ENCODE results near the gene PKMYT1. TPM values are rescaled to one million over a fixed set of nuclear protein-coding genes. Genes with fewer than 3 reads are reported as not detected.

PKMYT1 gene
- total and polyA plus RNA-seq, 2 experiments from 2014 or later, result 15.6 to 21.1 TPM

DNA sequence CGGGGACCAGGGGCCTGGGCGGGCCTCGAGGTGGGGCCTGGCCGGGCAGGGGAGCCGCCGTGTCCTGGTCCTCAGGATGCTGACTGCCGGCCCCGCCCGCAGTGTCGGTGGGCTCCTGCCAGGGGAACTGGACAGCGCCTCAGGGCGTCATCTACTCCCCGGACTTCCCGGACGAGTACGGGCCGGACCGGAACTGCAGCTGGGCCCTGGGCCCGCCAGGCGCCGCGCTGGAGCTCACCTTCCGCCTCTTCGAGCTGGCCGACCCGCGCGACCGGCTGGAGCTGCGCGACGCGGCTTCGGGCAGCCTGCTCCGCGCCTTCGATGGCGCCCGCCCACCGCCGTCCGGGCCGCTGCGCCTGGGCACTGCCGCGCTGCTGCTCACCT is 13.4 kb downstream of the PKMYT1 start:
- TF ChIP-seq EZH2phosphoT487 (IDR thresholded peaks at IDR 0.05; ENCODE audit: insufficient read depth, low read depth) (no peak), EZH2 (IDR thresholded peaks at IDR 0.05; ENCODE audit: insufficient read depth, poor library complexity, severe bottlenecking) (no peak)
- 4 to 7% methylated on average over 36 to 44 of the region's 46 CpGs for WGBS, 2 experiments (ENCODE audit: low coverage in 1 of 2, low lambda C conversion rate in 2 of 2, missing lambda C conversion rate in 2 of 2)
- peak; percentile 55 for DNase-seq
- Histone ChIP-seq H3K27me3 (replicated peaks; ENCODE audit: insufficient read depth) (peaks cover 54% of the 10 kb centered on the region), H3K4me2 (ENCODE audit: unreplicated experiment) (no peak overlapping the region), H3K9me3 (ENCODE audit: low read depth) (no peaks in the 10 kb centered on the region), H3K9ac (no peak overlapping the region), H4K20me1 (ENCODE audit: insufficient read depth) (no peaks in the 10 kb centered on the region), H3K9me2 (ENCODE audit: insufficient read depth) (no peaks in the 10 kb centered on the region), H3K4me3 (no peak overlapping the region), H3K79me2 (ENCODE audit: insufficient read depth) (no peaks in the 10 kb centered on the region), H3K27ac (no peak overlapping the region), H3K36me3 (ENCODE audit: low read depth) (no peaks in the 10 kb centered on the region), H3K4me1 (ENCODE audit: insufficient read depth) (no peaks in the 10 kb centered on the region), H3F3A (ENCODE audit: insufficient read depth) (no peaks in the 10 kb centered on the region), H2AFZ (no peak overlapping the region)
- in situ Hi-C loops (cut with MboI), result no loop called here

GRCh38 chr16:2966043-2966807 is 14.0 kb downstream of the PKMYT1 start:
- Histone ChIP-seq H3K9ac (no peak overlapping the region), H3K27me3 (replicated peaks; ENCODE audit: insufficient read depth) (peaks cover 55% of the 10 kb centered on the region), H2AFZ (no peak overlapping the region), H3K4me1 (ENCODE audit: insufficient read depth) (no peaks in the 10 kb centered on the region), H3F3A (ENCODE audit: insufficient read depth) (no peaks in the 10 kb centered on the region), H3K9me3 (ENCODE audit: low read depth) (no peaks in the 10 kb centered on the region), H3K79me2 (ENCODE audit: insufficient read depth) (no peaks in the 10 kb centered on the region), H3K27ac (no peak overlapping the region), H3K9me2 (ENCODE audit: insufficient read depth) (no peaks in the 10 kb centered on the region), H4K20me1 (ENCODE audit: insufficient read depth) (no peaks in the 10 kb centered on the region), H3K4me3 (no peak overlapping the region), H3K36me3 (ENCODE audit: low read depth) (no peaks in the 10 kb centered on the region), H3K4me2 (ENCODE audit: unreplicated experiment) (no peak overlapping the region)
- no peak for TF ChIP-seq EZH2 (IDR thresholded peaks at IDR 0.05; ENCODE audit: insufficient read depth, poor library complexity, severe bottlenecking)
- TF ChIP-seq EZH2phosphoT487 (IDR thresholded peaks at IDR 0.05; ENCODE audit: insufficient read depth, low read depth), result no peak
- DNase-seq, result no peak
- in situ Hi-C loops (cut with MboI), result no loop called here
- 46 to 50% methylated on average over 36 to 39 of the region's 39 CpGs for WGBS, 2 experiments (ENCODE audit: low coverage in 1 of 2, low lambda C conversion rate in 2 of 2, missing lambda C conversion rate in 2 of 2)

GRCh38 chr16:2964475-2965336 is 15.5 kb downstream of the PKMYT1 start:
- Histone ChIP-seq H3K4me3 (no peak overlapping the region), H3K27ac (no peak overlapping the region), H3K36me3 (ENCODE audit: low read depth) (no peaks in the 10 kb centered on the region), H3K27me3 (replicated peaks; ENCODE audit: insufficient read depth) (peaks cover 55% of the 10 kb centered on the region), H3K9ac (no peak overlapping the region), H3K79me2 (ENCODE audit: insufficient read depth) (no peaks in the 10 kb centered on the region), H3K9me3 (ENCODE audit: low read depth) (no peaks in the 10 kb centered on the region), H3K9me2 (ENCODE audit: insufficient read depth) (no peaks in the 10 kb centered on the region), H3F3A (ENCODE audit: insufficient read depth) (no peaks in the 10 kb centered on the region), H3K4me1 (ENCODE audit: insufficient read depth) (no peaks in the 10 kb centered on the region), H2AFZ (no peak overlapping the region), H3K4me2 (ENCODE audit: unreplicated experiment) (no peak overlapping the region), H4K20me1 (ENCODE audit: insufficient read depth) (no peaks in the 10 kb centered on the region)
- in situ Hi-C loops (cut with MboI), result no loop called here
- peak; percentile 32 for DNase-seq
- TF ChIP-seq EZH2phosphoT487 (IDR thresholded peaks at IDR 0.05; ENCODE audit: insufficient read depth, low read depth), result no peak
- peak; percentile 58 for TF ChIP-seq EZH2 (IDR thresholded peaks at IDR 0.05; ENCODE audit: insufficient read depth, poor library complexity, severe bottlenecking)
- whole genome bisulfite sequencing, 2 experiments (ENCODE audit: low coverage in 1 of 2, low lambda C conversion rate in 2 of 2, missing lambda C conversion rate in 2 of 2), result 1 to 2% methylated on average over 44 to 55 of the region's 68 CpGs

GRCh38 chr16:2963723-2964474 is 16.3 kb downstream of the PKMYT1 start, which contains the start of gene KREMEN2:
TSS of gene KREMEN2 (plus strand) at chr16:2964275. CDS start at chr16:2964521, 246 bp downstream.
- Histone ChIP-seq H3K27ac (no peak within 1 kb of the TSS), H3K9me2 (ENCODE audit: insufficient read depth) (no peaks in the 10 kb centered on the region), H3K9me3 (ENCODE audit: low read depth) (no peaks in the 10 kb centered on the region), H3K36me3 (ENCODE audit: low read depth) (no peaks in the 10 kb centered on the region), H3K27me3 (replicated peaks; ENCODE audit: insufficient read depth) (peaks cover 55% of the 10 kb centered on the region), H3F3A (ENCODE audit: insufficient read depth) (no peaks in the 10 kb centered on the region), H3K79me2 (ENCODE audit: insufficient read depth) (no peaks in the 10 kb centered on the region), H3K4me3 (peak within 1 kb of the TSS; percentile 37; the same call in 1 of the 2 replicates), H2AFZ (no peak within 1 kb of the TSS), H3K4me1 (ENCODE audit: insufficient read depth) (no peaks in the 10 kb centered on the region), H4K20me1 (ENCODE audit: insufficient read depth) (no peaks in the 10 kb centered on the region), H3K4me2 (ENCODE audit: unreplicated experiment) (no peak within 1 kb of the TSS), H3K9ac (no peak within 1 kb of the TSS)
- peak; percentile 46 for DNase-seq
- WGBS, 2 experiments (ENCODE audit: low coverage in 1 of 2, low lambda C conversion rate in 2 of 2, missing lambda C conversion rate in 2 of 2), result 2 to 3% methylated on average over 31 to 59 of the region's 60 CpGs
- TF ChIP-seq EZH2 (IDR thresholded peaks at IDR 0.05; ENCODE audit: insufficient read depth, poor library complexity, severe bottlenecking) (peak; percentile 96), EZH2phosphoT487 (IDR thresholded peaks at IDR 0.05; ENCODE audit: insufficient read depth, low read depth) (0 out of 2 replicates have a peak, but pooled peaks have one; percentile 65)
- in situ Hi-C loops (cut with MboI), result no loop called here
